OCI-LY1 (cell line): Measurements from ENCODE around the gene ACTR5.

Experiments
- EZH2 ChIP-seq: fragments of 200-600 bp; sonication (generic), shearing (Covaris generic); IDR thresholded peaks from 2 replicates; pipeline ENCODE4 v1.8.0; 2017; ENCODE audit warnings: borderline replicate concordance, mixed run types, mild to moderate bottlenecking, antibody characterized with exemption, low read length, moderate library complexity, mixed read lengths
- TF ChIP-seq, protein P1 (sequence below): fragments of 200-600 bp; sonication (generic), shearing (Covaris generic); IDR thresholded peaks from 2 replicates; pipeline ENCODE4 v1.5.1; 2017; ENCODE audit warnings: mild to moderate bottlenecking, antibody characterized with exemption, low read length, moderate library complexity, mixed read lengths

DNA sequence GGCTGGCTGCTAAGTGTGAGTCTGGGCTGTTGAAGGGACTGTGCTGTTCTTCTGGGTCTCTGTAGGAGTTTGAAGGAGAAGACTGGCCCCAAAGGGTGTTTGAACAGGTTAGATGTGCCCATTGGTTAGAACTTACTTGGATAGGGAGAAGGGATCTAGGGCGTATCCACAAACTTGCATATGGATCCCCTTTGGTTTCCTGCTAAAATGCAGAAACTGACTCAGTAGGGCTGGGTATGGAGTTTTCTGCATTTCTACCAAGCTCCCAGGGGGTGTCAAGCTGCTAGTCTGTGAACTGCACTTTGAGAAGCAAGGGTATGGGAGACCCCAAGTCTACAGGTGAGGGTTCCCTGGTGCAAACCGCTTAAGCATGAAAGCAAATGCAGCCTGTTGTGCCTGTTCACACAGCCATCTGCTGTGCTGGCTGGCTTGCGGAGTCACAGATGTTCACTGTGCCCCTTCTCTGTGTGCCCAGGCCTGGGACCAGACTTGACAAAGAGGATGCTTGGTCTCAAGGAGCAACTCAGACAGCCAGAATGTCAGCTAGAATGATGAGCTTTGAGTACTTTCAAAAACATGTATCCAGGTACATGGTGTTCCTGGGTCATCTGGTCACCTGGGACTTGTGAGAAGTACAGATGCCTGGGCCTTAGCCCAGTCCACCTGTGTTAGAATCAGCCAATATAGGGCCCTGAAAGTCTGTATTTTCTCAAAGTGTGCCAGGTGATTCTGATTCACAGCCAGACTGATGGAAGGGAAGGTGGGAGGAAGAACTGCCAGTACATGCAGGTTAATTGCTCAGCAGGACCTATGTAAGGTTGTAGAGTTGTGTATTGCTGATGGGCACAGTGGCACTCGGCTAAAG, 64.7 kb downstream of the ACTR5 start:
- TF ChIP-seq, protein P1, sequence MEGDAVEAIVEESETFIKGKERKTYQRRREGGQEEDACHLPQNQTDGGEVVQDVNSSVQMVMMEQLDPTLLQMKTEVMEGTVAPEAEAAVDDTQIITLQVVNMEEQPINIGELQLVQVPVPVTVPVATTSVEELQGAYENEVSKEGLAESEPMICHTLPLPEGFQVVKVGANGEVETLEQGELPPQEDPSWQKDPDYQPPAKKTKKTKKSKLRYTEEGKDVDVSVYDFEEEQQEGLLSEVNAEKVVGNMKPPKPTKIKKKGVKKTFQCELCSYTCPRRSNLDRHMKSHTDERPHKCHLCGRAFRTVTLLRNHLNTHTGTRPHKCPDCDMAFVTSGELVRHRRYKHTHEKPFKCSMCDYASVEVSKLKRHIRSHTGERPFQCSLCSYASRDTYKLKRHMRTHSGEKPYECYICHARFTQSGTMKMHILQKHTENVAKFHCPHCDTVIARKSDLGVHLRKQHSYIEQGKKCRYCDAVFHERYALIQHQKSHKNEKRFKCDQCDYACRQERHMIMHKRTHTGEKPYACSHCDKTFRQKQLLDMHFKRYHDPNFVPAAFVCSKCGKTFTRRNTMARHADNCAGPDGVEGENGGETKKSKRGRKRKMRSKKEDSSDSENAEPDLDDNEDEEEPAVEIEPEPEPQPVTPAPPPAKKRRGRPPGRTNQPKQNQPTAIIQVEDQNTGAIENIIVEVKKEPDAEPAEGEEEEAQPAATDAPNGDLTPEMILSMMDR: no peak
- no peak for TF ChIP-seq EZH2
